ENCODE data around the gene SPRR2F.

The SPRR2F gene

DNA sequence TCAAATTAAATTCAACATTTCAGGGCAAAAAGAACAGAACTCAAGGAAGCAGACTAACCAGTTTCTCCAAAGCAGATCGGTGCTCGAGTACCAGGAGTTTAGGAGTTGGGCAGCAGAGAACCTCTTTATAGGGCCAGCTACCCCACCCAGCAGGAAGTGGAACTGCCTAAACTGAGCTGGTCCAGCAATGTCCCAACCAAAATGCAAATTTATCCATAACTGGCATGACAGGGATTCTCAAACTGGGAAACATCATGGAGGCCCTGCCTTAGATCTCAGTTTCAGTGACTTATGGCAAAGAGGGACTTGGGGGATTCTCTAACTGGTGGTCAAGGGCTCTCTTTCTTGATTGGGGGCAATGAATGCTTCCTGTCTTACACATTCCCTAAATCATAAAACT lies 41.8 kb downstream of the SPRR2F start, which contains the start of gene SPRR2B:
Gene SPRR2B, minus strand, starts transcription at position 101 of the 400 bp plus-strand sequence. CDS start 772 bp downstream, outside the sequence.
- TF ChIP-seq, protein P1, sequence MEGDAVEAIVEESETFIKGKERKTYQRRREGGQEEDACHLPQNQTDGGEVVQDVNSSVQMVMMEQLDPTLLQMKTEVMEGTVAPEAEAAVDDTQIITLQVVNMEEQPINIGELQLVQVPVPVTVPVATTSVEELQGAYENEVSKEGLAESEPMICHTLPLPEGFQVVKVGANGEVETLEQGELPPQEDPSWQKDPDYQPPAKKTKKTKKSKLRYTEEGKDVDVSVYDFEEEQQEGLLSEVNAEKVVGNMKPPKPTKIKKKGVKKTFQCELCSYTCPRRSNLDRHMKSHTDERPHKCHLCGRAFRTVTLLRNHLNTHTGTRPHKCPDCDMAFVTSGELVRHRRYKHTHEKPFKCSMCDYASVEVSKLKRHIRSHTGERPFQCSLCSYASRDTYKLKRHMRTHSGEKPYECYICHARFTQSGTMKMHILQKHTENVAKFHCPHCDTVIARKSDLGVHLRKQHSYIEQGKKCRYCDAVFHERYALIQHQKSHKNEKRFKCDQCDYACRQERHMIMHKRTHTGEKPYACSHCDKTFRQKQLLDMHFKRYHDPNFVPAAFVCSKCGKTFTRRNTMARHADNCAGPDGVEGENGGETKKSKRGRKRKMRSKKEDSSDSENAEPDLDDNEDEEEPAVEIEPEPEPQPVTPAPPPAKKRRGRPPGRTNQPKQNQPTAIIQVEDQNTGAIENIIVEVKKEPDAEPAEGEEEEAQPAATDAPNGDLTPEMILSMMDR (IDR thresholded peaks at IDR 0.05; ENCODE audit: insufficient read depth, missing control alignments), result no peak
- no peak for DNase-seq (ENCODE audit: insufficient read length, low spot score)
- FAIRE-seq, result no peak

DNA sequence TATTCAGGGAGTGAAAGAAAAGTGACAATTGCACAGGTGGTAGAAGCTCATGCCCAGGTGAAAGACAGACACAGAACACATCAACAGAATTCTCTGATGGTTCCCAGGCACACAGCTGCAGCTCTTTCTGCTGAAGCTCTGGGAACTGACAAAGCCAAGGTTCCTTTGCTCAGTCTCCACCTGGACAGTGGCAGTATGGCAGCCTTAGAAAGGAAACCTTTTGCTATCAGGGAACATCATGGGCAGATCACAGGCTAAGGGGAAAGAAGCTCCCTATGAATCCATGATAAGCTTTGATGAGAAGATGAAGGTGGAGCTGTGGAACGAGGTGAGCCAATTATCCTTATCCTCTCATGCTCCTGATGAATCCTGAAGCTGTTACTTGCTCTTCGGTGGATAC lies 43.1 kb downstream of the SPRR2F start:
- no peak for DNase-seq (ENCODE audit: insufficient read length, low spot score)
- TF ChIP-seq, protein P1 (IDR thresholded peaks at IDR 0.05; ENCODE audit: insufficient read depth, missing control alignments), result no peak
- FAIRE-seq, result no peak

Data from D721Med (cell line).